ENCODE results near the gene E2F7.

The E2F7 gene

DNA sequence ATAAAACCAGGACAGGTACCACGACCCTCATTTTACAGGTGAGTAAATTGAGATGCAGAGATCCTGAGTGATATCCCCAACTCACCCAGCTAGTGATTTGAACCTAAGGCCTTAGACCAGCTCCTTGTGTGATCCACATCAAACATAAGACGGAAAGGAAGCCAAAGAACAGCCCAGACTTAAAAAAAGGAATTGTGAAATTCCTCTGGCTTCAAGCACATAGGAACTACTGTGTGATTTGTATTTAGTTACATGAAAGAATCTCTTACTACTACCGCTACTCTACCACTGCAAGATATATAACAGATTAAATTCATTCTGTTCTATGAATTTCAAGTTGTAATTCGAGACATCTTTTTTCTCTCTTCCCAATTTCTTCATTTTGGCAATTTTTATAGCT lies 10.5 kb downstream of the E2F7 start:
- H3K4me3 ChIP-seq (ENCODE audit: low read depth, low read length): no peak overlapping the region
- TF ChIP-seq, protein P1, sequence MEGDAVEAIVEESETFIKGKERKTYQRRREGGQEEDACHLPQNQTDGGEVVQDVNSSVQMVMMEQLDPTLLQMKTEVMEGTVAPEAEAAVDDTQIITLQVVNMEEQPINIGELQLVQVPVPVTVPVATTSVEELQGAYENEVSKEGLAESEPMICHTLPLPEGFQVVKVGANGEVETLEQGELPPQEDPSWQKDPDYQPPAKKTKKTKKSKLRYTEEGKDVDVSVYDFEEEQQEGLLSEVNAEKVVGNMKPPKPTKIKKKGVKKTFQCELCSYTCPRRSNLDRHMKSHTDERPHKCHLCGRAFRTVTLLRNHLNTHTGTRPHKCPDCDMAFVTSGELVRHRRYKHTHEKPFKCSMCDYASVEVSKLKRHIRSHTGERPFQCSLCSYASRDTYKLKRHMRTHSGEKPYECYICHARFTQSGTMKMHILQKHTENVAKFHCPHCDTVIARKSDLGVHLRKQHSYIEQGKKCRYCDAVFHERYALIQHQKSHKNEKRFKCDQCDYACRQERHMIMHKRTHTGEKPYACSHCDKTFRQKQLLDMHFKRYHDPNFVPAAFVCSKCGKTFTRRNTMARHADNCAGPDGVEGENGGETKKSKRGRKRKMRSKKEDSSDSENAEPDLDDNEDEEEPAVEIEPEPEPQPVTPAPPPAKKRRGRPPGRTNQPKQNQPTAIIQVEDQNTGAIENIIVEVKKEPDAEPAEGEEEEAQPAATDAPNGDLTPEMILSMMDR (IDR thresholded peaks at IDR 0.05; ENCODE audit: control insufficient read depth, extremely low read depth, insufficient read depth): no peak
- DNase-seq (ENCODE audit: low read depth): no peak

DNA sequence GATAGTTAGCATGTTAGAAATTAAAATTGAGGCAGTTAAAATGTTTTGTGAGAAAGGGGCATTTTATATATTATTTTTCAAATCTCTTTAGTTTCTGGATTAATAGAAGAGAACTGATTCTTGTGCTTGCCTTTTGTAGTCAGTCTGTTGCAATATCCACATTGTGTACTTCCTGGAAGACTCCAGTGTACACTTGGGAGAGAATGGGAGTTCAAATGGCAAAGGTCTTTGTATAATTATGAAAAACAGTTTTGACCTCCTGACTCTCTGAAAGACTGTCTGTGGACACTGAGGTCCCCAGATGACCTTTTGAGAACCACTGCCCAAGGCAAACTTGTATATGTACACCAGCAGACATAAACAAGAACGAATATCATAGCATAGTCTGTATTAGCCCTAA lies 12.1 kb downstream of the E2F7 start:
- DNase-seq (ENCODE audit: low read depth): no peak
- TF ChIP-seq, protein P1 (IDR thresholded peaks at IDR 0.05; ENCODE audit: control insufficient read depth, extremely low read depth, insufficient read depth): no peak

DNA sequence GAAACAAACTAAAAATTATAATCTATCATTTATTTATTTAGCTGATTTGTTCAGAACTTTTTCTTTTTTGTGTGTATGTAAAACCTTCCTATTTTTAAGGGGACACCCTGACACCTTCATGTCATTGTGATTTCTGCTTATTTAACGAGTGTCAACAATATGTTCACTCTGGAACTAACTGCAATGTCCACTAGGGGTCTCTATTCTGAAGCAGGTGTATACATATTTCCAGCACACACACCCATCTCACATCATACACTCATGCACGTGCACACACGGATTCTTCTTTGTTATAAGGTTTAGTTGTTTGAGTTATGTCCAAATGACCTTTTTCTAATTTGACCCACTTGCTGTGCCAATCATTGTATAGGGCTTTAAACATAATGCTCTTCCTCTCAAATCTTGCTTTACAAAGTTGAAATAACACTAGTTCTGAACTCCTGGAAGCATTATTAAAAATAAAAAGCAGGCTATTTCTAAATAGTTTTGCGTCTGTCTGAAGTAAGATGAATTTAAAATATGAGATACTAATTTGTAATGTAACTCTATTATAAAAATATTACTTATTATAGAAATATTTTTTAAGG lies 15.5 kb downstream of the E2F7 start:
- no peak overlapping the region for H3K4me3 ChIP-seq (ENCODE audit: low read depth, low read length)
- DNase-seq (ENCODE audit: low read depth): peak; percentile 63
- TF ChIP-seq, protein P1 (IDR thresholded peaks at IDR 0.05; ENCODE audit: control insufficient read depth, extremely low read depth, insufficient read depth): peak; percentile 80

More for the DNA sequence above, 12.1 kb downstream of the E2F7 start:
- no peak overlapping the region for H3K4me3 ChIP-seq (ENCODE audit: low read depth, low read length)

DNA sequence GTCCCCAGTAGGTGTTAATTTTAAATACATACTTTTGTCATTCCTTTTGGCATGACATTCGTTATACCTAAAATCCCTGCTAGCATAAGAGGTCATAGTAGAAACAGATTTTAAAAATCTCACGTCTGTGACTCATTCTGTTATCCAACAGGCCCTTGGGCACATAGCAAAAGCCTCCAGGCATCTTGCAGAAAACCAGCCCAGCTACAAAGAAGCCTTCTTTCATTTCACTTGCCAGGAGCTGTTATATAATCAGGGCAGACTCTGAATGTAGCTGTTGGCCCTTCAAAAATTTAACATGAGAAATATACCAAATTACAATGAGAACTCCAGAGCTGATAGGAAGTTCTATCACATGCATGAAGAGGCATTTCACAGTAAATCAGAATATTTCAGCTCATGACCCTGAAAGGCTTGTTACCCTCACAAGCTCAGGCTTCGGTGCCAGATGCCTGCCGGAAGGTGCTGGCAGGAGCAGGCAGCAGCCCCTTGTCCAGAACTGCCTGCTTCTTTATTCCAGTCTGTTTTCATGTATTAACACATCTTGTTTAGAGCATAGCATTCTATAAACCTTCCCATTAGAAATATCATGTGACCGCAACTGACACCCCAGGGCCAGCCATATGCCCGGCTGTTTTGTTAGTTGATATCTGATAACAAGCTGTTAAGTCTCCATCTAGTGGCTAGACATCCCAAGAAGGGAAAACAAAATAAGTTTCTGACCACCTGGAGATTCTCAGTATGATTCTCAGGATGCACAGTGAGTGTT lies 17.8 kb downstream of the E2F7 start:
- no peak for DNase-seq (ENCODE audit: low read depth)
- H3K4me3 ChIP-seq (ENCODE audit: low read depth, low read length): no peak overlapping the region
- TF ChIP-seq, protein P1 (IDR thresholded peaks at IDR 0.05; ENCODE audit: control insufficient read depth, extremely low read depth, insufficient read depth): peak; percentile 33

DNA sequence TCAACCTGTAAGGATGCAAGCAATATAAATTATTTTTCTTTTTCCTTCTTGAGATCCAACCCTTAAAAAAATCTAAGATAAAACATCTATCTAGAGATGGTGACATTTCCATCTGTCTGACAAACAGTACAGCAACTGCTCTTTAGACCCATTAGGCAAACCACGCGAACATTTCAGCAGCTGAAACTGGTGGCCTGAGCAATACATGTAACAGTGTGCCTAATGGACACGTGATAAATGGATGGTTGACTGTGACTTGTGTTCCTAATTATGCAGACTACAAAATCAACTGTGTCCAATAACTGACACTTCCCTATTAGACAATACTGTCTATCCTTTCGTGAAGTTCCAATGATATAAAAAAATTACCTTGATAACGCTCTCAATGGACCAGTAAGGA lies 18.9 kb downstream of the E2F7 start:
- TF ChIP-seq, protein P1 (IDR thresholded peaks at IDR 0.05; ENCODE audit: control insufficient read depth, extremely low read depth, insufficient read depth): no peak
- no peak overlapping the region for H3K4me3 ChIP-seq (ENCODE audit: low read depth, low read length)
- no peak for DNase-seq (ENCODE audit: low read depth)

DNA sequence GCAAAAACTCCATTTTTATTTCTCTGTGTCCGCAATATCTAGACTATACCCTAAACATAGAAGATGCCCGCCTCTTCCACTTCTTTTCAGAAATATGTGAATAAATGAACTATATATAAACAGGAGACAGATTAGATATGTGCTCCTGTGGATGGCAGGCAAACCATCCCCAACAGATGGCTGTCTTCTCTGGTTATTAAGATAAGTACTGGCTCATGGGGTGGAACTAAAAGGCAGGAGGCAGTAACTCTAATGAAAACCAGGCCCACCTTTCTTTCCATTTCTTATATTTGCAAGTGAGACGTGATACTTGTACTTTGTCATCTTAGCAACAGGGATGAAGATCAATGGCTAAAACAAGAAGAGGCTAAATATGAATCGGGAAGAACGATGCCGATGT lies 20.2 kb downstream of the E2F7 start:
- DNase-seq (ENCODE audit: low read depth): no peak
- TF ChIP-seq, protein P1 (IDR thresholded peaks at IDR 0.05; ENCODE audit: control insufficient read depth, extremely low read depth, insufficient read depth): no peak
- H3K4me3 ChIP-seq (ENCODE audit: low read depth, low read length): no peak overlapping the region

All from LNCaP clone FGC (cell line).